ENCODE measurements around the gene RSL24D1. TPM values are rescaled to one million over a fixed set of nuclear protein-coding genes. Genes with fewer than 3 reads are reported as not detected.

RSL24D1 gene
- polyA plus RNA-seq, 2 donors: 46.8 to 49.6 TPM

DNA sequence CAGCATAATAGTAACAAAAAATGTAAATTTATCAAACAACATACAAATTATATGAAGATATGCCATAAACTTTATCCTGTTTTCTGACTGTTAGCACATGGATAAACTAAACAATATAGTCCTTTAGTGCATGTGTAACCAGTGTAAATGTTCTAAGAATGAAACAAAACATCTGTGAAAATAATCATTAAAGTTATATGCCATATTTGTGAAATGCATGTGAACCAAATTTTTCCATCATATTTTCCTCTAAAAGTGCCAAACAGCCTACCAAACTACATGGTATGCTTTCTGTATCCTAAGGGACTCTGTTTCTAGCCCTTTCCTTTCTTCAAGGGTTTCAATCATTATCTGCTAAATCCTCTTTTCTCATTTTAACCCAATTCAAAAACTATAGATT is 23.9 kb upstream of the RSL24D1 start:
- Histone ChIP-seq H3K9me3 (ENCODE audit: control insufficient read depth in 2 of 2, insufficient read depth in 1 of 2, low read depth in 1 of 2, low read length in 1 of 2) (no peaks in the 10 kb centered on the region), H3K27ac (ENCODE audit: low read depth in 2 of 2, low read length in 1 of 2) (peak overlapping the region; percentile 35 to 50), H3K36me3 (ENCODE audit: control insufficient read depth in 2 of 2, insufficient read depth in 2 of 2, low read length in 1 of 2) (no peaks in the 10 kb centered on the region), H3K27me3 (ENCODE audit: control insufficient read depth in 1 of 2, insufficient read depth in 2 of 2, low read length in 2 of 2) (no peaks in the 10 kb centered on the region), H3K4me1 (ENCODE audit: control insufficient read depth in 2 of 2, insufficient read depth in 2 of 2, low read length in 1 of 2) (no peaks in the 10 kb centered on the region), H3K4me3 (ENCODE audit: low read depth in 1 of 2, low read length in 2 of 2) (no peak overlapping the region)

DNA sequence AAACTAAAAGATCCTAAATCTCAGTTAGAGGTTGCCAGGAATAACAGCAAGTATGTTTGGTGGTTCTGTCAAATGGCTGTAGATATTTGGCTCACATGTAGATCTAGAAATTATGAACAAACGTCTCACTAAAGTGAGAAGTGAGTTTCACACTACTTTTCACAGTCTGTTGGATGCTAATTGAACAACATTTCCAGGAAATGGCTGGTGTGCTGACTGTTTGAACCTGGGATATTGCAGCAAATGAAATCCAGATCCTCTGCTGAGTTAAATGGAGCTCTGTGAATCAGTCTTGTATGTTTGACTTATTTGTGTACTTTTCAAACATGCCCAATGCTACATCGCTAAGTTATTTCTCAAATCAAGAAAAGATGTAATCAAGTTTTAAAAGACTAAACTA is 21.3 kb upstream of the RSL24D1 start:
- no peak overlapping the region for H3K4me3 ChIP-seq (ENCODE audit: low read depth in 1 of 2, low read length in 2 of 2)
- no peaks in the 10 kb centered on the region for H3K27me3 ChIP-seq (ENCODE audit: control insufficient read depth in 1 of 2, insufficient read depth in 2 of 2, low read length in 2 of 2)
- 65 to 70% methylated on average over 2 of the region's 2 CpGs for WGBS, 2 donors
- H3K9me3 ChIP-seq (ENCODE audit: control insufficient read depth in 2 of 2, insufficient read depth in 1 of 2, low read depth in 1 of 2, low read length in 1 of 2): no peaks in the 10 kb centered on the region
- no peaks in the 10 kb centered on the region for H3K36me3 ChIP-seq (ENCODE audit: control insufficient read depth in 2 of 2, insufficient read depth in 2 of 2, low read length in 1 of 2)
- no peaks in the 10 kb centered on the region for H3K4me1 ChIP-seq (ENCODE audit: control insufficient read depth in 2 of 2, insufficient read depth in 2 of 2, low read length in 1 of 2)
- H3K27ac ChIP-seq (ENCODE audit: low read depth in 2 of 2, low read length in 1 of 2): no peak overlapping the region

DNA sequence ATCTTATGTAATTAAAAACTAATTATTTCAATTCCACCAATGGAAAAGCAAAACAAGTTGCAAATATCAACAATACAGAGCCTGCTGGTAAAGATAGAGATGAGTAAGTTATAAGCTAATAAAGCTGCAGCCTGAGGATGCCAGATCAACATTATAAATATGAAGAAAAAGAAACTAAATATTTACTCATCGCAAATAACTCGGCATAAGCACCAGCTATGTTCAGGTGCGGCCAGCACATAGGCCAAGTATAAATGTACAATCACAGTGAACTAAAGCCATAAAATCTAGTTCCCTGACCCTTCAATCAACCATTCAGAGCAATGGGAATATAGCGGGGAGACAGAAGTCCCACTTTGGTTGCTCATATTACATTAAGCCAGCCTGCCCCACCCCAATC is 7.7 kb upstream of the RSL24D1 start:
- Histone ChIP-seq H3K36me3 (ENCODE audit: control insufficient read depth in 2 of 2, insufficient read depth in 2 of 2, low read length in 1 of 2) (peaks cover 0 to 3% of the 10 kb centered on the region in 2 donors), H3K9me3 (ENCODE audit: control insufficient read depth in 2 of 2, insufficient read depth in 1 of 2, low read depth in 1 of 2, low read length in 1 of 2) (no peaks in the 10 kb centered on the region), H3K27ac (ENCODE audit: low read depth in 2 of 2, low read length in 1 of 2) (no peak overlapping the region), H3K4me1 (ENCODE audit: control insufficient read depth in 2 of 2, insufficient read depth in 2 of 2, low read length in 1 of 2) (no peaks in the 10 kb centered on the region), H3K4me3 (ENCODE audit: low read depth in 1 of 2, low read length in 2 of 2) (no peak overlapping the region), H3K27me3 (ENCODE audit: control insufficient read depth in 1 of 2, insufficient read depth in 2 of 2, low read length in 2 of 2) (no peaks in the 10 kb centered on the region)
- 86 to 96% methylated on average over 4 of the region's 4 CpGs for WGBS, 2 donors

DNA sequence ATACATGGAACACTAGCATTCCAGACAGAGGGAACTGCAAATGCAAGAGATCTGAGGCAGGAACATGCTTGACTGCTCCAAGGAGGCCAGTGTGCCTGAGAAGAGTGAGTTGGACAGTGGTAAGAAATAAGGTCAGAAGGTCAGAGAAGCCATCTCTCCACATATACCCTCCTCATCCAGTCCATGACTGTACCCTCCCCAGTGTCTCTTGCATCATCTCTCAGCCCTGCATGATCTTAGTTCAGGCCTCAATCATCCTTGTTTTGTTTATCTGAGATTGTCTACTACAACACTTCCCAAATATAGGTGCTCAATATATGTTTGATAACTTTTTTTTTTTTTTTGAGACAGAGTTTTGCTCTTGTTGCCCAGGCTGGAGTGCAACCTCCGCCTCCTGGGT is 5.5 kb upstream of the RSL24D1 start:
- Histone ChIP-seq H3K36me3 (ENCODE audit: control insufficient read depth in 2 of 2, insufficient read depth in 2 of 2, low read length in 1 of 2) (peaks cover 0 to 3% of the 10 kb centered on the region in 2 donors), H3K27me3 (ENCODE audit: control insufficient read depth in 1 of 2, insufficient read depth in 2 of 2, low read length in 2 of 2) (no peaks in the 10 kb centered on the region), H3K4me3 (ENCODE audit: low read depth in 1 of 2, low read length in 2 of 2) (no peak overlapping the region), H3K4me1 (ENCODE audit: control insufficient read depth in 2 of 2, insufficient read depth in 2 of 2, low read length in 1 of 2) (no peaks in the 10 kb centered on the region), H3K27ac (ENCODE audit: low read depth in 2 of 2, low read length in 1 of 2) (no peak overlapping the region), H3K9me3 (ENCODE audit: control insufficient read depth in 2 of 2, insufficient read depth in 1 of 2, low read depth in 1 of 2, low read length in 1 of 2) (no peaks in the 10 kb centered on the region)
- 98 to 100% methylated on average over 1 of the region's 1 CpG for WGBS, 2 donors

DNA sequence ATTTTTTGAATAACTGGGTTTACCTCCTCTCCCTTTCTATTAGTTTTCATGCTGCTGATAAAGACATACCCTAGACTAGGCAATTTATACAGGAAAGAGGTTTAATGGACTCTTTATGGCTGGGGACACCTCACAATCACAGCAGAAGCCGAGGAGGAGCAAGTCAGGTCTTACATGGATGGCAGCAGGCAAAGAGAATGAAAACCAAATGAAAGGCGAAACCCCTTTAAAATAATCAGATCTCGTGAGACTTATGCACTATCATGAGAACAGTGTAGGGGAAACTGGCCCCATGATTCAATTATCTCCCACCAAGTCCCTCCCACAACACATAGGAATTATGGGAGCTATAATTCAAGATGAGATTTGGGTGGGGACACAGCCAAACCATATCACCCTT is 2.0 kb upstream of the RSL24D1 start:
- Histone ChIP-seq H3K4me3 (ENCODE audit: low read depth in 1 of 2, low read length in 2 of 2) (no peak overlapping the region), H3K9me3 (ENCODE audit: control insufficient read depth in 2 of 2, insufficient read depth in 1 of 2, low read depth in 1 of 2, low read length in 1 of 2) (no peaks in the 10 kb centered on the region)
- 98 to 100% methylated on average over 3 of the region's 3 CpGs for WGBS, 2 donors

DNA sequence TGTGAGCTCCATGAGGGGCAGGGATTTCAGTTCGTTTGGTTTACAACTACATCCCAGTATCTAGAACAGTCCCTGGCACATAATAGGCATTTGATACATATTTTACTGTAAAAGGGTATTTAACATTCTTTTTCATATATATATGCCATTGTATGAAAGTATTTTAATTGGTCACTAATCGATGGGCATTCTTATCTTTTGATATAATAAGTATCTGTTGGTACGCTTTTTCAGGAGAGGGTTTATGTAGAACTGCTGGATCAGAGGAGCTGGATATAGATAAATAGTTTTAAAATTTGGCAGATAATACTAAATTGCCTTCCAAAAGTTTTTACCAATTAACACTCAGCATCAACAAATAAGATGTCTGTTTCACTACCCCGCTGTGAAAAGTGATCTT is 978 bp upstream of the RSL24D1 start:
- no peak overlapping the region for H3K27ac ChIP-seq (ENCODE audit: low read depth in 2 of 2, low read length in 1 of 2)
- H3K27me3 ChIP-seq (ENCODE audit: control insufficient read depth in 1 of 2, insufficient read depth in 2 of 2, low read length in 2 of 2): no peaks in the 10 kb centered on the region
- H3K4me3 ChIP-seq (ENCODE audit: low read depth in 1 of 2, low read length in 2 of 2): peak overlapping the region; percentile 92 to 94
- H3K9me3 ChIP-seq (ENCODE audit: control insufficient read depth in 2 of 2, insufficient read depth in 1 of 2, low read depth in 1 of 2, low read length in 1 of 2): no peaks in the 10 kb centered on the region
- no peaks in the 10 kb centered on the region for H3K36me3 ChIP-seq (ENCODE audit: control insufficient read depth in 2 of 2, insufficient read depth in 2 of 2, low read length in 1 of 2)
- peaks cover 0 to 2% of the 10 kb centered on the region in 2 donors for H3K4me1 ChIP-seq (ENCODE audit: control insufficient read depth in 2 of 2, insufficient read depth in 2 of 2, low read length in 1 of 2)
- WGBS, 2 donors: 43 to 54% methylated on average over 4 of the region's 4 CpGs

More for the DNA sequence above, 2.0 kb upstream of the RSL24D1 start:
- H3K27me3 ChIP-seq (ENCODE audit: control insufficient read depth in 1 of 2, insufficient read depth in 2 of 2, low read length in 2 of 2): no peaks in the 10 kb centered on the region
- no peak overlapping the region for H3K27ac ChIP-seq (ENCODE audit: low read depth in 2 of 2, low read length in 1 of 2)
- H3K4me1 ChIP-seq (ENCODE audit: control insufficient read depth in 2 of 2, insufficient read depth in 2 of 2, low read length in 1 of 2): peaks cover 0 to 2% of the 10 kb centered on the region in 2 donors
- no peaks in the 10 kb centered on the region for H3K36me3 ChIP-seq (ENCODE audit: control insufficient read depth in 2 of 2, insufficient read depth in 2 of 2, low read length in 1 of 2)

DNA sequence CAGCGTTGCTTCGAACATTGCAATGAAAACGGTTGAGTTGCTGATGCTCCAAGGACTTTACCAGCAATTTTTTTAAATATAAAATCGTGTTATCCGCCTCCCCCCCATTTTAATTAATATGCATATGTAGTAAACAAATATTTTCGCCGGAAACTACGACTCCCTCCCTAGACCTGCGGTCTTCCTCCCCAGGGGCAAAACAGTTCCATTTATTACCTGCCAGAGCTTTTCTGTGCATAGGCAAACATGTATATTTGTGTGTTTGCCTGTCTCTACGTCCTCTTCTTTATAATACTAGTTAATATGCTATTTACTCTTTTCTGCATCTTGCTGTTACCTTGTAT is 593 bp upstream of the RSL24D1 start:
- Histone ChIP-seq H3K4me1 (ENCODE audit: control insufficient read depth in 2 of 2, insufficient read depth in 2 of 2, low read length in 1 of 2) (peaks cover 0 to 2% of the 10 kb centered on the region in 2 donors), H3K9me3 (ENCODE audit: control insufficient read depth in 2 of 2, insufficient read depth in 1 of 2, low read depth in 1 of 2, low read length in 1 of 2) (no peaks in the 10 kb centered on the region), H3K36me3 (ENCODE audit: control insufficient read depth in 2 of 2, insufficient read depth in 2 of 2, low read length in 1 of 2) (no peaks in the 10 kb centered on the region), H3K4me3 (ENCODE audit: low read depth in 1 of 2, low read length in 2 of 2) (peak overlapping the region; percentile 92 to 94), H3K27me3 (ENCODE audit: control insufficient read depth in 1 of 2, insufficient read depth in 2 of 2, low read length in 2 of 2) (no peaks in the 10 kb centered on the region), H3K27ac (ENCODE audit: low read depth in 2 of 2, low read length in 1 of 2) (peak overlapping the region; percentile 86 to 91)
- 0 to 1% methylated on average over 10 of the region's 10 CpGs for WGBS, 2 donors

DNA sequence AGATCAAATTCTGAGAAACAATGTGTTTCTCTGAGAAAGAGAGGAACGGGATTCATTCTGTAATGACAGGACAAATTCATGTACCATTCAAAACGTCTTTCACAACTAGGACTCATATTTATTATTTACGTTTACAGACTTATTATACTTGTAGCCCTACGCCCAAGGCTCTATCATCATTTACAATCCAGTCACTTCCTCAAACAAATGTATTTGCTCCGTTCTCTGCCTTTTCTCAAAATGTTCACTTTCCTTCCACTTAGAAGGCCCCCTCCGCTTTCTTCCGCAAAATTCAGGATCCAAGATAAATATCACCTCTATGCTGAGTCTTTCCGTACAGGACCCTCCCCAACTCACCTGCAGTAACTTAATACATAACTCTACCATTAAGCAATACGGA is 745 bp downstream of the RSL24D1 start:
- WGBS, 2 donors: 1 to 2% methylated on average over 9 of the region's 9 CpGs

DNA sequence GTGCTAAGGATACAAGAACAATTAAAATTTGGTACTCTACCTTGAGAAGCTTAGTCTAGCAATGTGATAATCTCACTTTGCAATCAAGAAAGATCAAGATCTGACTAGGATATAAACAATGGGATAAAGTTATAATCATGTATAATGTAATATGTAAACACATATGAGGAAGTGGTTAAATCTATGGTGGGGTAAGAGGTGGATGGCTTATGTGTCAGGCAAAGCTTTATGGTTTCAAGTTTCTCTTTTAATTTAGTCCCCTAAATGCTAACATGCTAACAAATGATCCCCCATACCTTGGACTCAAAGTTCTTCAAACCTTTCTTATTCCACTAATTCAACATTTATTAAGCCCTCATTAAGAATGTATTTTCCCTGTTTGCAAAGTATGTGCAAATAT is 2.5 kb downstream of the RSL24D1 start:
- Histone ChIP-seq H3K36me3 (ENCODE audit: control insufficient read depth in 2 of 2, insufficient read depth in 2 of 2, low read length in 1 of 2) (peaks cover 0 to 4% of the 10 kb centered on the region in 2 donors), H3K27ac (ENCODE audit: low read depth in 2 of 2, low read length in 1 of 2) (no peak overlapping the region), H3K9me3 (ENCODE audit: control insufficient read depth in 2 of 2, insufficient read depth in 1 of 2, low read depth in 1 of 2, low read length in 1 of 2) (no peaks in the 10 kb centered on the region), H3K27me3 (ENCODE audit: control insufficient read depth in 1 of 2, insufficient read depth in 2 of 2, low read length in 2 of 2) (no peaks in the 10 kb centered on the region), H3K4me1 (ENCODE audit: control insufficient read depth in 2 of 2, insufficient read depth in 2 of 2, low read length in 1 of 2) (peaks cover 0 to 2% of the 10 kb centered on the region in 2 donors), H3K4me3 (ENCODE audit: low read depth in 1 of 2, low read length in 2 of 2) (no peak overlapping the region)

More for the DNA sequence above, 745 bp downstream of the RSL24D1 start:
- Histone ChIP-seq H3K27ac (ENCODE audit: low read depth in 2 of 2, low read length in 1 of 2) (peak overlapping the region; percentile 92 to 97), H3K4me1 (ENCODE audit: control insufficient read depth in 2 of 2, insufficient read depth in 2 of 2, low read length in 1 of 2) (peaks cover 0 to 2% of the 10 kb centered on the region in 2 donors), H3K9me3 (ENCODE audit: control insufficient read depth in 2 of 2, insufficient read depth in 1 of 2, low read depth in 1 of 2, low read length in 1 of 2) (no peaks in the 10 kb centered on the region), H3K4me3 (ENCODE audit: low read depth in 1 of 2, low read length in 2 of 2) (peak overlapping the region; percentile 92 to 94), H3K36me3 (ENCODE audit: control insufficient read depth in 2 of 2, insufficient read depth in 2 of 2, low read length in 1 of 2) (peaks cover 0 to 4% of the 10 kb centered on the region in 2 donors), H3K27me3 (ENCODE audit: control insufficient read depth in 1 of 2, insufficient read depth in 2 of 2, low read length in 2 of 2) (no peaks in the 10 kb centered on the region)

DNA sequence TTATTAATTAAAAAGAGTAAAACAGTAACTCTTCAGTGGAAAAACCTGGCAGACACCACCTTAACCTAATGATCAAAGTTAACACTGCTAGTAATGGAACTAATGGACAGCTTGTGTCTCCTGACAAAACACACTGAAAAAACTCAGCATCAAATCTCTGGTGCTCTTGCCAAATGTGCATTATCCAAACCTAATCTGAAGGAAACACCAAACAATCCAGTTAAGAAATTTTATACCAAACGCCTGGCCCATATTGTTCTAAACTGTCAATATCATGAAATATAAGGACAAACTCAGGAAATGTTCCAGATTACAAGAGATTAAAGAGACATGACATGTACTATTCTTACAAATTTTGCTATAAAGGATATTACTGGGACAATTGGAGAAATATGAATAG is 10.4 kb downstream of the RSL24D1 start:
- H3K36me3 ChIP-seq (ENCODE audit: control insufficient read depth in 2 of 2, insufficient read depth in 2 of 2, low read length in 1 of 2): peaks cover 0 to 2% of the 10 kb centered on the region in 2 donors
- H3K27ac ChIP-seq (ENCODE audit: low read depth in 2 of 2, low read length in 1 of 2): no peak overlapping the region
- no peaks in the 10 kb centered on the region for H3K4me1 ChIP-seq (ENCODE audit: control insufficient read depth in 2 of 2, insufficient read depth in 2 of 2, low read length in 1 of 2)
- 64 to 66% methylated on average over 1 of the region's 1 CpG for WGBS, 2 donors
- H3K27me3 ChIP-seq (ENCODE audit: control insufficient read depth in 1 of 2, insufficient read depth in 2 of 2, low read length in 2 of 2): no peaks in the 10 kb centered on the region
- no peak overlapping the region for H3K4me3 ChIP-seq (ENCODE audit: low read depth in 1 of 2, low read length in 2 of 2)
- H3K9me3 ChIP-seq (ENCODE audit: control insufficient read depth in 2 of 2, insufficient read depth in 1 of 2, low read depth in 1 of 2, low read length in 1 of 2): no peaks in the 10 kb centered on the region
